Peyer's patch (tissue), 4 donors: ENCODE results near the gene OR52A5.

Experiments used
- CTCF ChIP-seq, 6 experiments: fragments of 450-650 bp in 4 of 6; fragments of 200-600 bp in 2 of 6; sonication (generic) in 1 of 6; IDR thresholded peaks; one replicate each; pipeline ENCODE4 v1.5.1; 2017 to 2019; ENCODE audit warnings: antibody characterized with exemption in 6 of 6, mild to moderate bottlenecking in 3 of 6, moderate library complexity in 1 of 6
- POLR2A ChIP-seq, 2 donors: fragments of 450-650 bp; IDR thresholded peaks; one replicate each; pipeline ENCODE4 v1.5.1; 2017; ENCODE audit warnings: antibody characterized with exemption in 2 of 2, mild to moderate bottlenecking in 2 of 2, moderate library complexity in 2 of 2

GRCh38 chr11:5103066-5103465, 35.1 kb downstream of the OR52A5 start:
- no peak for TF ChIP-seq CTCF (IDR thresholded peaks at IDR 0.05)
- no peak for TF ChIP-seq POLR2A (IDR thresholded peaks at IDR 0.05)
